Activated CD4-positive, alpha-beta T cell treated with anti-CD3 and anti-CD28 coated beads for 48 hours (primary cell): ENCODE measurements around the gene CMKLR1.

Experiments
- DNase-seq: peaks from one replicate; pipeline ENCODE4 v3.0.0-alpha.2; 2020

Gene CMKLR1

GRCh38 chr12:108297895-108298760 lies 41.0 kb downstream of the CMKLR1 start:
- no peak for DNase-seq

GRCh38 chr12:108297424-108297823 lies 41.7 kb downstream of the CMKLR1 start:
- no peak for DNase-seq

DNA sequence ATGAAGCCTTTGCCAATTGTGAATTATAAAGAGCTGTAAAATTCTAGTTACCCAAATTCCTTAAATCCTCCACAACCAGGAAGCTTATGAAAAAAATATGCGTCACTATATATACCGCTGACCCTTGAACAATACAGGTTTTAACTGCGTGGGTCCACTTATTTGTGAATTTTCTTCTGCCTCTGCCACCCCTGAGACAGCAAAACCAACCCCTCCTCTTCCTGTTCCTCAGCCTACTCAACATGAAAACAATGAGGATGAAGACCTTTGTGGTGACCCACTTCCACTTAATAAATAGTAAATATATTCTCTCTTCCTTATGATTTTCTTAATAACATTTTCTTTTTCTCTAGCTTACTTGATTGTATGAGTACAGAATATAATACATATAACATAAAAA lies 42.2 kb downstream of the CMKLR1 start:
- no peak for DNase-seq

- no peak for DNase-seq
Observed at GRCh38 chr12:108295641-108296040, 43.5 kb downstream of the CMKLR1 start.

GRCh38 chr12:108289350-108290161 lies 49.6 kb downstream of the CMKLR1 start:
- DNase-seq, result no peak

GRCh38 chr12:108287227-108287626 lies 51.9 kb downstream of the CMKLR1 start:
- no peak for DNase-seq

- no peak for DNase-seq
Observed at GRCh38 chr12:108285016-108285415, 54.1 kb downstream of the CMKLR1 start.

- DNase-seq, result no peak
Observed at GRCh38 chr12:108284163-108284562, 54.9 kb downstream of the CMKLR1 start.

- no peak for DNase-seq
Observed at GRCh38 chr12:108282676-108283075, 56.4 kb downstream of the CMKLR1 start.

DNA sequence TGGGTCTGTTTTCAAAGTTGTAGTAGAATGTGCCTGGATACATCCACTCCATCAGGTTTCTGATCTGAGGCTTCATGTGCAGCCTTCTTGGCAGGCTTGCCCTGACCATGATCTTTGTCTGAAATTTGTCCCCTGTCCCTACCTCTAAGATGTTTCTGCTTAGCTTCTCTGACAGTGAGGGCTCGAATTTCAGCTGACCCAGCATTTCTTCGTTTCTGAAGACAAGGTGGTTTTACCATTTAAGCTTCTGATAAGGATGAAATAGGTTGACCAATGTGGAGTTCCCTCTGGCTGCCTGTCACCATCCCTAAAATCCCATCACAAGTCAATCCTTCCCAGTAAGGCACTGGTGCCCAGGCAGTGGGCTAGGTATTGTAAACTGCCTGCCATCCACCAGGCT lies 57.0 kb downstream of the CMKLR1 start:
- DNase-seq, result no peak

DNA sequence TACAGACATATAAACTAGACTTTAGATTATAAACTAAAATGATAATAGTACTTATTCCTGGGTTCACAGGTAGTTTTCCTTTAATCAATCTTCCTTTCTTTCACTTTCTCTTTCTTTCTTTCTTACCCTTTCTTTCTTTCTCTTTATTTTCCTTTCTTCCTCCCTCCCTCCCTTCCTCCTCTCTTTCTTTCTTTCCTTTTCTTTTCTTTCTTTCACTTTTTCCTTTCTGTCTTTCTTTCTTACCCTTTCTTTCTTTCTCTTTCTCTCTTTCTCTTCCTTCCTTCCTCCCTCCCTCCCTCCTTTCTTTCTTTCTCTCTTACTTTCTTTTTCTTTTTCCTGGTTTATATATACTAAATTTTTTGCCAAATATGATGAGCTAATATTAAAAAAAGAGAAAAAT lies 61.5 kb downstream of the CMKLR1 start:
- DNase-seq, result no peak

- DNase-seq, result no peak
Observed at GRCh38 chr12:108273217-108273616, 65.9 kb downstream of the CMKLR1 start.

GRCh38 chr12:108271951-108272872 lies 66.9 kb downstream of the CMKLR1 start:
- no peak for DNase-seq

- DNase-seq, result no peak
Observed at GRCh38 chr12:108270849-108271143, 68.3 kb downstream of the CMKLR1 start.

- no peak for DNase-seq
Observed at GRCh38 chr12:108270035-108270848, 68.9 kb downstream of the CMKLR1 start.

GRCh38 chr12:108269224-108269623 lies 69.9 kb downstream of the CMKLR1 start:
- DNase-seq, result no peak

GRCh38 chr12:108268397-108268796 lies 70.7 kb downstream of the CMKLR1 start:
- DNase-seq, result no peak

- no peak for DNase-seq
Observed at GRCh38 chr12:108267450-108267849, 71.7 kb downstream of the CMKLR1 start.

DNA sequence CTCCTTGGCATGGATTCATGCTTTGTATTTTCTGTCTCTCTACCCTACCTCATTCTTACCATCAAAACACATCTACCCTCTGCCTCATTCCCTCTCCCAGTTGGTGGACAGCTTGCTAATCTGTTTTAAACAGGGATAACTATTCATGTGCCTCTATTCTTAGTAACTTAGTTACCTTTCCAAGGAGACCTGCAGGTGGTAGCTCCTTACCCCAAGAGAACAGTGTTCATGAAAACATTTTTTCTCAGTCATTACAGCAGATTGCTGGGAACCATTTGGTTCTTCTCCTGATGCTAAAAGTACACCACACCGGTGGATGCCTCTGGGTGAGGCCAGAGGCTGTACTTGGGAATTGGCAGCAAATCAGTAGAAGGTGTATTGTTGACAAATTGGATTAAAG lies 73.0 kb downstream of the CMKLR1 start:
- DNase-seq, result no peak

DNA sequence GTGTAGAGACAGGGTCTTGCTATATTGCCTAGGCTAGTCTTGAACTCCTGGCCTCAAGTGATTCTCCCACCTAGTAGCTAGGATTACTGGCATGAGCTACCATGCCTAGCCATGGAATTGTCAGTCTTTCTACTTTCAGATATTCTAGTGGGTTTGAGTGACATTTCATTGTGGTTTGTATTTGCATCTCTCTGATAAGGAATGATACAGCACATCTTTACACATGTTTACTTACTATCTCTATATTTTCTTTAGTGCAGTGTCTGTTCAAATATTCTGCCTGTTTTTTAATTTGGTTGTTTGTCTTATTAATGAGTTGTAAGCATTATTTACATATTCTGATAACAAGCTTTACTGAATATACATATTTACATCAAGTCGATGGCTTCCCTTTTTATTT lies 73.6 kb downstream of the CMKLR1 start:
- DNase-seq, result no peak

- no peak for DNase-seq
Observed at GRCh38 chr12:108260969-108261368, 78.1 kb downstream of the CMKLR1 start.

GRCh38 chr12:108260039-108260438 lies 79.1 kb downstream of the CMKLR1 start:
- no peak for DNase-seq
